ENCODE data around the gene RRP12. TPM values are rescaled to one million over a fixed set of nuclear protein-coding genes. Genes with fewer than 3 reads are reported as not detected.
A peak's percentile ranks its signal among the peaks of the same experiment; 100 is the strongest.

RRP12 gene
- total RNA-seq, 1 donor from 2014 or later = 26.8 TPM

GRCh38 chr10:97416565-97416964 is 15.4 kb upstream of the RRP12 start:
- Mint-ChIP-seq H3K27me3 (ENCODE audit: unreplicated experiment) (peaks cover 7% of the 10 kb centered on the region), H3K9me3 (ENCODE audit: unreplicated experiment) (peaks cover 7% of the 10 kb centered on the region), H3K27ac (ENCODE audit: unreplicated experiment) (no peak overlapping the region), H3K4me1 (ENCODE audit: low read depth, unreplicated experiment) (peaks cover 26% of the 10 kb centered on the region), H3K36me3 (ENCODE audit: unreplicated experiment) (no peaks in the 10 kb centered on the region), H3K4me3 (ENCODE audit: unreplicated experiment) (no peak overlapping the region)
- DNase-seq = no peak
- TF ChIP-seq CTCF (IDR thresholded peaks at IDR 0.05; ENCODE audit: partially characterized antibody, unreplicated experiment) = no peak

- no peaks in the 10 kb centered on the region for H3K36me3 Mint-ChIP-seq (ENCODE audit: unreplicated experiment)
- DNase-seq = no peak
- no peak overlapping the region for H3K4me3 Mint-ChIP-seq (ENCODE audit: unreplicated experiment)
- no peaks in the 10 kb centered on the region for H3K9me3 Mint-ChIP-seq (ENCODE audit: unreplicated experiment)
- H3K27ac Mint-ChIP-seq (ENCODE audit: unreplicated experiment) = peak overlapping the region; percentile 12
- TF ChIP-seq CTCF (IDR thresholded peaks at IDR 0.05; ENCODE audit: partially characterized antibody, unreplicated experiment) = no peak
- peaks cover 2% of the 10 kb centered on the region for H3K27me3 Mint-ChIP-seq (ENCODE audit: unreplicated experiment)
- peaks cover 14% of the 10 kb centered on the region for H3K4me1 Mint-ChIP-seq (ENCODE audit: low read depth, unreplicated experiment)
Measured at GRCh38 chr10:97412891-97413304, 11.8 kb upstream of the RRP12 start.

- Mint-ChIP-seq H3K27me3 (ENCODE audit: unreplicated experiment) (no peaks in the 10 kb centered on the region), H3K9me3 (ENCODE audit: unreplicated experiment) (peaks cover 2% of the 10 kb centered on the region), H3K4me3 (ENCODE audit: unreplicated experiment) (no peak overlapping the region), H3K27ac (ENCODE audit: unreplicated experiment) (no peak overlapping the region), H3K36me3 (ENCODE audit: unreplicated experiment) (no peaks in the 10 kb centered on the region), H3K4me1 (ENCODE audit: low read depth, unreplicated experiment) (peaks cover 6% of the 10 kb centered on the region)
- no peak for TF ChIP-seq CTCF (IDR thresholded peaks at IDR 0.05; ENCODE audit: partially characterized antibody, unreplicated experiment)
- DNase-seq = no peak
Measured at GRCh38 chr10:97411406-97411805, 10.3 kb upstream of the RRP12 start.

GRCh38 chr10:97408496-97408992 is 7.4 kb upstream of the RRP12 start:
- no peak overlapping the region for H3K4me3 Mint-ChIP-seq (ENCODE audit: unreplicated experiment)
- H3K4me1 Mint-ChIP-seq (ENCODE audit: low read depth, unreplicated experiment) = peaks cover 3% of the 10 kb centered on the region
- H3K27ac Mint-ChIP-seq (ENCODE audit: unreplicated experiment) = no peak overlapping the region
- H3K36me3 Mint-ChIP-seq (ENCODE audit: unreplicated experiment) = no peaks in the 10 kb centered on the region
- peaks cover 2% of the 10 kb centered on the region for H3K9me3 Mint-ChIP-seq (ENCODE audit: unreplicated experiment)
- no peak for DNase-seq
- TF ChIP-seq CTCF (IDR thresholded peaks at IDR 0.05; ENCODE audit: partially characterized antibody, unreplicated experiment) = no peak
- H3K27me3 Mint-ChIP-seq (ENCODE audit: unreplicated experiment) = peaks cover 1% of the 10 kb centered on the region

GRCh38 chr10:97407952-97408248 is 6.8 kb upstream of the RRP12 start:
- H3K9me3 Mint-ChIP-seq (ENCODE audit: unreplicated experiment) = peaks cover 2% of the 10 kb centered on the region
- H3K27me3 Mint-ChIP-seq (ENCODE audit: unreplicated experiment) = peaks cover 1% of the 10 kb centered on the region
- H3K4me3 Mint-ChIP-seq (ENCODE audit: unreplicated experiment) = peak overlapping the region; percentile 61
- peak overlapping the region; percentile 38 for H3K27ac Mint-ChIP-seq (ENCODE audit: unreplicated experiment)
- no peaks in the 10 kb centered on the region for H3K36me3 Mint-ChIP-seq (ENCODE audit: unreplicated experiment)
- TF ChIP-seq CTCF (IDR thresholded peaks at IDR 0.05; ENCODE audit: partially characterized antibody, unreplicated experiment) = no peak
- peaks cover under 1% of the 10 kb centered on the region for H3K4me1 Mint-ChIP-seq (ENCODE audit: low read depth, unreplicated experiment)
- no peak for DNase-seq

Measured in glutamatergic neuron (in vitro differentiated cells).